CD4-positive, alpha-beta T cell treated with Interleukin-15 for 4 hours (primary cell): ENCODE results near the gene HMGN2.
A peak's percentile ranks its signal among the peaks of the same experiment; 100 is the strongest.
"Not testable (repeated sequence)": the region's sequence is repeated elsewhere in the genome, so short reads cannot be mapped to it uniquely, and the experiment has no call there.

Source experiments
- DNase-seq: peaks from one replicate; pipeline ENCODE4 v3.0.0-alpha.2; 2020; ENCODE audit warnings: low spot score

The HMGN2 gene

GRCh38 chr1:26477446-26478152 is 5.4 kb downstream of the HMGN2 start:
- DNase-seq, result no peak

- no peak for DNase-seq
Measured at GRCh38 chr1:26478159-26478558, 5.9 kb downstream of the HMGN2 start.

- DNase-seq, result no peak
Measured at GRCh38 chr1:26478988-26479387, 6.7 kb downstream of the HMGN2 start.

GRCh38 chr1:26482921-26483320 is 10.7 kb downstream of the HMGN2 start:
- DNase-seq, result no peak

- DNase-seq, result no peak
Measured at GRCh38 chr1:26483980-26484379, 11.7 kb downstream of the HMGN2 start.

GRCh38 chr1:26490155-26490554 is 17.9 kb downstream of the HMGN2 start:
- no peak for DNase-seq

GRCh38 chr1:26493267-26493666 is 21.0 kb downstream of the HMGN2 start:
- DNase-seq, result no peak

- DNase-seq, result no peak
Measured at GRCh38 chr1:26493938-26494337, 21.7 kb downstream of the HMGN2 start.

GRCh38 chr1:26496861-26497260 is 24.6 kb downstream of the HMGN2 start:
- no peak for DNase-seq

GRCh38 chr1:26498894-26499293 is 26.7 kb downstream of the HMGN2 start:
- no peak for DNase-seq

GRCh38 chr1:26500488-26501175 is 28.4 kb downstream of the HMGN2 start:
- peak; percentile 90 for DNase-seq

GRCh38 chr1:26510711-26511110 is 38.5 kb downstream of the HMGN2 start:
- DNase-seq, result not testable (repeated sequence)

- not testable (repeated sequence) for DNase-seq
Measured at GRCh38 chr1:26515836-26516235, 43.6 kb downstream of the HMGN2 start.

GRCh38 chr1:26516987-26517765 is 44.9 kb downstream of the HMGN2 start:
- no peak for DNase-seq

- DNase-seq, result no peak
Measured at GRCh38 chr1:26517766-26518049, 45.5 kb downstream of the HMGN2 start.

- no peak for DNase-seq
Measured at GRCh38 chr1:26518355-26518754, 46.1 kb downstream of the HMGN2 start.

GRCh38 chr1:26520339-26520738 is 48.1 kb downstream of the HMGN2 start:
- no peak for DNase-seq

- no peak for DNase-seq
Measured at GRCh38 chr1:26521669-26522030, 49.4 kb downstream of the HMGN2 start.

- no peak for DNase-seq
Measured at GRCh38 chr1:26522073-26522472, 49.8 kb downstream of the HMGN2 start.

- no peak for DNase-seq
Measured at GRCh38 chr1:26524181-26524580, 51.9 kb downstream of the HMGN2 start.
